HG03095 (cell line): ENCODE measurements around the gene USP36.

Source experiments
- ATAC-seq: cut with Tn5 transposase; IDR thresholded peaks from one replicate; pipeline ENCODE4 v1.9.1; 2021; ENCODE audit warnings: moderate library complexity; ENCODE audit not compliant: unreplicated experiment

The USP36 gene

GRCh38 chr17:78746263-78746948 is 94.2 kb downstream of the USP36 start:
- no peak for ATAC-seq
